Gastrocnemius medialis (tissue), 4 donors: ENCODE results near the gene GPR132.

Experiments
- POLR2A ChIP-seq, 2 donors: fragments of 450-650 bp; IDR thresholded peaks; one replicate each; pipeline ENCODE4 v1.6.1; 2017; ENCODE audit warnings: antibody characterized with exemption in 2 of 2, mild to moderate bottlenecking in 2 of 2, moderate library complexity in 2 of 2
- TF ChIP-seq, protein P1 (sequence below), 5 experiments: fragments of 450-650 bp in 3 of 5; fragments of 200-600 bp in 2 of 5; sonication (generic) in 2 of 5; IDR thresholded peaks in 4 of 5; conservative IDR thresholded peaks in 1 of 5; 1 replicate in 4 of 5; 2 replicates in 1 of 5; pipeline ENCODE4 v1.5.1; 2016 to 2019; ENCODE audit warnings: antibody characterized with exemption in 5 of 5, mild to moderate bottlenecking in 3 of 5, moderate library complexity in 3 of 5

DNA sequence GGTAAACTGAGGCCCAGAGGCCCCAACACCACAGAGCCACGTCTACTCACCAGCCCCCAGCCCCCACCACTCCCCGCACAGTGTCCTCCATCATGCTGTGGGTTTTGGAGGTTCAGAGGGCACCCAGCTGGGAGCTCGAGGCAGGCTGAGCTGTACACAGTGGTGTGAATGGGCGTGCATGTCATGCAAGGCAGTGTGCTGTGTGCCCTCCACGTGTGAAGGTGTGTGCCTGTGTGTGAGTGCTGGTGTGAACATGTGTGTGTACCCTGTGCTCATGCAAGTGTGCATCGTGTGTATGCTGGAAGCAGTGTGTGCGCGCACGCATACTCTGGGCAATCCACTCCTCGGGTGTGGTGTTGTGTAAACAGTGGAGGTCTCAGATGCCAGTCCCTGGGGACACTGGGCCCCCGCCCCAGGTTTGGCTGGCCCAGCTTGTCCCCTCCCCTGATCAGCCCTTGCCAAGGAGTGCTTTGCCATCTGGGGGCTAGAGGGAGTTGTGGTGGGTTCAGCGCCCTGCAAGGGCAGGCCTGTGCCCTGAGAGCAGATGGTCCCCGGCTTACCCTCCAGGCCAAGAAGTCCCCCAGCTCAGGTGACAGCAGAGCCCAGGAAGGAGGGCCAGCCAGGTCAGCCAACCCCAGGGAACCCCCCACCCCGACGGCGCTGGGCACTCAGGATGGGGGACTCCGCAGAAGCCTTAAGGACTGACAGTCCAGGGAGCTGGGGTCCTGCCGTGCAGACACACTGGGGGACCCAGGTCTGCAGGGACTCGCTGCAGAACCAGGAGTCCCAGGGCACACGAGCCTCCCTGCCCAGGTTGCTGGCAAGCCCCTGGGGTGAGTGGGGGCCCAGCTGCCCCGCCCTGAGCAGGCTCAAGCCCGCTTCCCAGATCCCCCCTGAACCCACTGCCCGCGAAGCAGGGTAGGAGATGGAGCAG lies 23.8 kb upstream of the GPR132 start:
- TF ChIP-seq, protein P1, sequence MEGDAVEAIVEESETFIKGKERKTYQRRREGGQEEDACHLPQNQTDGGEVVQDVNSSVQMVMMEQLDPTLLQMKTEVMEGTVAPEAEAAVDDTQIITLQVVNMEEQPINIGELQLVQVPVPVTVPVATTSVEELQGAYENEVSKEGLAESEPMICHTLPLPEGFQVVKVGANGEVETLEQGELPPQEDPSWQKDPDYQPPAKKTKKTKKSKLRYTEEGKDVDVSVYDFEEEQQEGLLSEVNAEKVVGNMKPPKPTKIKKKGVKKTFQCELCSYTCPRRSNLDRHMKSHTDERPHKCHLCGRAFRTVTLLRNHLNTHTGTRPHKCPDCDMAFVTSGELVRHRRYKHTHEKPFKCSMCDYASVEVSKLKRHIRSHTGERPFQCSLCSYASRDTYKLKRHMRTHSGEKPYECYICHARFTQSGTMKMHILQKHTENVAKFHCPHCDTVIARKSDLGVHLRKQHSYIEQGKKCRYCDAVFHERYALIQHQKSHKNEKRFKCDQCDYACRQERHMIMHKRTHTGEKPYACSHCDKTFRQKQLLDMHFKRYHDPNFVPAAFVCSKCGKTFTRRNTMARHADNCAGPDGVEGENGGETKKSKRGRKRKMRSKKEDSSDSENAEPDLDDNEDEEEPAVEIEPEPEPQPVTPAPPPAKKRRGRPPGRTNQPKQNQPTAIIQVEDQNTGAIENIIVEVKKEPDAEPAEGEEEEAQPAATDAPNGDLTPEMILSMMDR (IDR thresholded peaks at IDR 0.05 in 4 of 5, conservative IDR thresholded peaks at IDR 0.05 in 1 of 5): no peak
- TF ChIP-seq POLR2A (IDR thresholded peaks at IDR 0.05): no peak
